ELR (cell line): ENCODE results near the gene SPAG6.

Experiments
- DNase-seq: peaks from one replicate; pipeline ENCODE4 v3.0.0-alpha.2; 2015; ENCODE audit warnings: low read depth

The SPAG6 gene

DNA sequence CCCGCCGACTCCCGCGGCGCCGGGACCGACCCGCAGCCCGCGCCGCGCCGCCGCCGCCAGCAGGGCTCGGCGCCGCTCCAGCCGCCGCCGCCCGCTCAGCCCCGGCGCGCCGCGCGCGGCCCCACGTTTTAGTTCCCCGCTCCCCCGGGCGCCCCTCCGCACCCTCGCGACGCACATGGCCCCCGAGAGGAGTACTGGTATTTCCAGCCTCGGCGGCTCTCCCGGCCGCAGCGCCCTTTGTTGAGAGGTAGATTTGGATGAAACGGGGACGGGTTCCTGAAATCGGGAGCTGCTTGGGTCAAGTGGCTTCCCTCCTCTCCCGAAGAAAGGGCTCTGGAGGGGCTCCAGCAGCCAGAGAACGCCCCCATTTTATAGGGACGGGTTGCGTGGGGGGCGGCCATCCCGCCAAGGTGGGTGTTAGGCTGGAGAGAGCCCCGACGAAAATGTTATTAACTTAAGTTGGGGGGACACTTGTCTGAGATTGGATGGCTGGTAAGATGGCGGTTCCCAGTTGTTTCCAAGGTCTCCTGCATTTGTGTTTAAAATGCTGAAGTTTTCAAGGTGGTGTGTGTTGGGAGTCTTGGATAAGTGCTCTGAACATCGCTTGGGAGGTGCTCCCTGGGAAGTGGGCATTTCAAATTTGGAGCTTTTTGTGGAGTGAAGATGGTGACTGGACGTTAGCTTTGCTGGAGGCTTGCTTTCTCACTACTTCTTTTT is 23.2 kb upstream of the SPAG6 start:
- peak; percentile 36 for DNase-seq

DNA sequence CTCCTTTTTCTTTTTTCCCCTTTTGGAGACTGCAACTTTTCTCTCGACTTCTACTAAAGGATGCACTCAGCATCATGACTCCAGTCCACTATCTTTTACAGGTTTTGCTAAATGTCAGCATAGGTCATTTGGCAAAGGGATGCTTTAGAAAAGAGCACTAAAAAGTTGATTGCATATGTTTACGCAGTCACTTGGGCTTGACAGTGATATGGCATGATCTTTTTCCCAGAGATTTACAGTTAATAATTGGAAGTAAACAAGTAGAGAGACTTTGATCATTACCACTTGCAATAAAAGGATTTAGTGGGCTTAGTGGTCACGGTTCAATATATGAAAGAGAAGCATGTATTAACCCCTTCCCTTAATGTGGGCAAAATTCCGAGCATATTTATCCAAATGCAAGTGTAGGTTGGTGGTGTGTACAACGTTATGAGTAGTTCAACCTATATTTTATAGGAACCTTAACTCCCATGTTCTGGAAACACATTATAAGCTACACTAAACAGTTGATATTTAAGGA is 22.6 kb upstream of the SPAG6 start:
- no peak for DNase-seq

DNA sequence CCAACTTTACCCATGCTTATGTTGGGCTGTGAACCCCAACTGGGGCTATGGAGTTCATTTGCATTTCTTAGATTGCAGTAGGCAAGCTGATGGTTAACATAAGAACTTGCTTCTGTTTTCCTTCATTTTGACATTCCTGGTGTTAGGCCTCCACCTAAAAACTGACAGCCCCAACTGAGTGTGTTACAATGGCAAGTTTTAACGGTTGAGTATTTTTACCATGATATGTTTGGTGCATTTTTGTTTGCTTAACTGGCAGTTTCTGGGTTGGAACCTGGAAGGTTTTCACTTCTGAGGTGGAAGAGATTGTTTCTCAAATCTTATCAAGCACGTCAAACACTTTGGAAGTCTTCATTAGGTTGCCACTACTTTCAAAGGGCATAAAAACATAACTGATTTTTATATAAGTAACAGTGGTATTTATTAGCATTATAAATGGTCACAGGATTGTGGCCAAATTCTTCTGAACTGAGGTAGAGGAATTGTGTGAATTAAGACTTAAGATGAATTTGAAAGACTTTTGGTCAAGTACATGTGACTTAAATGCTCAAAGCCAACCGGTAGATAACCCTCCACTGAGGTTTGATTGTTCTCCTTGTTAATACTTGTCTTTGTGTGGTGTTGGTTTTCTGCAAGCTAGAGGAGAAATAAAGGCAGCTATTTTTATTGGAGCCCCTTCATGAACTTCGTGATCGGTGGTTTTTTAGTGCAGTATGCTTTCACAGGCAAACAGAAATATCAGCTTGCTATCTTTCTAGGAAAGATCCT is 21.6 kb upstream of the SPAG6 start:
- no peak for DNase-seq

DNA sequence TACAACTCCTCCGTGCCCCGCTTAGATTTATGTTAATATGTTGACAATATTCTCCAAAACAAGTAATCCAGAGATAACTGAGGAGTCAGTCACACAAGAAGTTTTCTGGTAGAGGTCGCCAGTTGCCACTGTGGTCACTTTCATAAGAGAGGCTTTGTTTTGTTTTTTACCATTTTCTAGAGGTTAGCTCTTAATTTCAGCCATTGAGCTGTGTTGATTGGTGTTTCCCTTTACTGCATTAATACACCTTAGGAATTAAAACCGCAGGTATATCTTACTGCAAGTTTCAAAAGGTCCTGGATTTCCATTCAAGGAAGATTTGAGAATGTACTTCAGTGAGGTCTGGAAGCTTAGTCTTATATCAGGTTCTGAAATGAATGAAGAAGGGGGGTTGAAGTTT is 20.9 kb upstream of the SPAG6 start:
- DNase-seq: no peak

DNA sequence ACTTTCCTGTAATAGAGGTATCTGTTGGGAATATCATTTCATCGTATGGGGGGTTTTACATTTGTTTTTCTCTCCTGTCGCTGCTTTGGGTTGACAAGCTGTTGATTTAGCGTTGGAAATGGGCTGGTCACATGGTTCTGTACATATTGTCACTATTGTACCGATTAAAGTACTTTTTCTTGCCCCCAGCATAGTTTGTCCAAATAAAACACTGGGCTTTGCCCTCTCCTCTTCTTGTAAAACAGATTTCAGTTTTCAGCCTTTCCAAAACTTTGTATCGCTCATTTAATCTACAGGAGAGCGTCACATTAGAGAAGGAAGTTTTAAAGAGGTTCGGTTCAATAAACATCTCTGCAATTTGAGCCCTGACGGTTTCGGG is 20.4 kb upstream of the SPAG6 start:
- DNase-seq: no peak

DNA sequence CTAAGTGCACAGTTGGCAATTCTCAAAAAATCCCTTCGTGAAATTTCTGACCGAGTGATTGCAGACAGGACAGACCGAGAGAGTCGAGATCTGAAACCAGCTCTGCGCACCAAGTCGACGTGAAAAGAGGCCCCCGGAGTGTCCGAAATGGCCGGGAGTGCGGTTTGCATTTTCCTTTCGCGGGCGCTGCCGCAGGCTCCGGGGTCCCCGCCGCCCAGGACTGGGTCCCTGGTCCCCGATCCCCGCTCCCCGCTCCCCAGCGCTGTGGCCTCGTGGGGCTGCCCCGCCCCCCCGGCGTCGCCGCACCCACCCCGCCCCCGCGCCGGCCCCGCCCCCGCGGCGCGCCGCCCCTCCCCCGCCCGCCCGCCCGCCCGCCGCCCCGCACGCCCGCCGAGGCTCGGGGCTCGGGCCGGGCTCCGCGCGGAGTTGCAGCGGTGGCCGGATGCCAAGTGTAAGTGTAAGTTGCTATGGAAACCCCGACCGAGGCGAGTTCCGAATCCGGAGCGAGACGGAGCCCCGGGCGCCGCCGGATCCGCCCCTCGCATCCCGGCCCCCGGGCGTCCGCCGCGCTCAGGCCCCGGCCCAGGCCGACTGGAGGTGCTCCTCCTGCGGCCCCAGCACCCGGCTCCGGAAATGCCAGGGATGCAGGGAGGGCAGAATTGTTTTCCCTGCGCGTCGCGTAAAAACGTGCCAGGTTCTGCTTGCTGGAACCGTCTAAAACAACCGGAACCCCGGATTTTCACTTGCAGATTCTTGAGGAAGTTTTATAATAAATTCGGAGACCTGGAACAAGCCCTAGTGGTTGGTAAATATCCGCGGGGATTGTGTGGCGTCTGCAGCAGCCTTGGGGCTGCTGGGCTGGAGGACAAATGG is 19.8 kb upstream of the SPAG6 start:
- DNase-seq: peak; percentile 84

DNA sequence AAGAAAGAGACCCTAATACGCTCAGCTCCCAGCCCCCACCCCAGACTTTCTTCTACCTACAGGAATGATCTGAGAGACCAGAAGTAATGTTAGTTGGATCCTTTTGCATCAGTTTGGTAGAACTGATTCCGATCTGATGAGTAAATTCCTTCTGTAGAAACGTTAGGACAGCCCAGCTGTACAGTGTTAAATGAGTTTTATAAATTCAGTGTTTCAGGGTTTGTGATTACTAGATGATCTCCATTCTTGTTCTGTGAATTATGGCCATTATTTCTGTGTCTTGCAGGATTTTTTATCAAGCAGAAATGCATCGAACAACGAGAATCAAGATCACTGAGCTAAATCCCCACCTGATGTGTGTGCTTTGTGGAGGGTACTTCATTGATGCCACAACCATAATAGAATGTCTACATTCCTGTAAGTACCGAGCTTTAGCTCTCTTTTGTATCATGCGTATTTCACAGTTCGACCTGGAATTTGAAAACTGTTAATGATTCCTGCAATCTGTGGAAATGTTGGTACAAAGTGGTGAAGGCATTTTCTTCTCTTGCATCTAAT is 19.1 kb upstream of the SPAG6 start:
- no peak for DNase-seq

DNA sequence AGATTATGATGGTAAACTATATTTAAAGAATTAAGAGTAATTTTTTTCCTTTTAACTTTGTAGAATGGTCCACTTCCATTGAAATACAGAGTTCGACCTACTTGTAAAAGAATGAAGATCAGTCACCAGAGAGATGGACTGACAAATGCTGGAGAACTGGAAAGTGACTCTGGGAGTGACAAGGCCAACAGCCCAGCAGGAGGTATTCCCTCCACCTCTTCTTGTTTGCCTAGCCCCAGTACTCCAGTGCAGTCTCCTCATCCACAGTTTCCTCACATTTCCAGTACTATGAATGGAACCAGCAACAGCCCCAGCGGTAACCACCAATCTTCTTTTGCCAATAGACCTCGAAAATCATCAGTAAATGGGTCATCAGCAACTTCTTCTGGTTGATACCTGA is 16.1 kb upstream of the SPAG6 start:
- no peak for DNase-seq

DNA sequence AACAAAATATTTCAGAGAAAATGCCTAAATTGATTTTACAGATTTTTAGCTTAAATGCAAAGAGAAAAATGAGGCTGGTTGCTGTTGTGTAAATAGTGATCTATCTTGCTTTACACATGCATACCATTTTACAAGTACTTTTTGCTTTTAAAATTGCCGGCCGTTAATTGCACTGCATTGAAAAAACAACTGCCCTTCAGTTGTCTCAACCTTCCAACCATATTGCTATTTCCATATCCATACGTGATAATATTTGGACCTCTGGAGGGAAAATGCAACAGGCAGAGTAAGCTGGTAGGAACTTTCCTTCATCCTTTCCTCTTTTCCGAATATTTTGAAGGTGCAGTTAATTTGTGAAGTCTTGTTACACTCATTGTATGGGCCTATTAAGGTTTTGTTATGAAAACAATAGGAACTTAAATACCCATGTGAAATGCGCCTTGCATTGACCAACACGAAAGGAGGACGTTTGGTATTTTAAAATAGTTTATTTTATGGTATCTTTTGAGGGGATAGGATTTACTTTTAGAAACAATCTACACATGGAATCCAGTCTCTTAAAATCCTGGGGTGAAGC is 13.1 kb upstream of the SPAG6 start:
- DNase-seq: no peak

DNA sequence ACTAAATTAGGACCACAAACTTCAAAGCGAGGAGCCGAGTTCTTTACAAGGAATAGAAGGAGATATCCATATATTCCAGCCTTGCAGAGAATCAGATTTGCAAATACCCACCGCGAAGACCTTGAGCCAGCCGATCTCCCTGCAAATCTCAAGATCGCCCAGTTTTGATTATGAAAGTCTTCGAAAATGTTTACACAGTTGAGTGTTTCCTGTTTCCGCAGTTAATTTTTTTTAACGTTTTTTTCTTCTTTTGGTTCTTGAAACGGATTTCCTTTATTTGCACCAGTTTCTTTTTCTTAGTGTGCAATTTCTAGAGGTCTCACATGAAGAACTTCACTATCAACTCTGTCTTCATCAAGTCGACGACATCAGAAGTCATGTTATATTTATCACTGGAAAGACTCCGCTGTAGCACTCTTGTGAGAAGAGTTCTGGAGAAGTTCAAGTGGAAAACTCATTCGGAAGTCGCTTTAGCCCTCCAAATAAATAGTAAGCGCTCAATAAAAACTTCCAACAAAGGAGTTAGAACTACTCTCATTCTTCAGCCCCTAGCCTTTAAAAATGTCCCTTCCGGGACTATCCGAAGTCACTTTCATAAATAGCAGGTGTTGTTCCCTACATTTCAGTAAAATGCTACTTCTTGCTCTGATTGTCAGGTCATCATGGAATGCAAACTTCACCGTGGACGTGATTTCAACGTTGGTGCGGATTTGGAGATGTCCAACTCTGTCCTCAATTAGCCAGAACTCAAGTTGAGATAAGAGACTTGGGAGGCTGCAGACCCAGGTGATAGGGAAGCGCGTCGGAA is 11.9 kb upstream of the SPAG6 start:
- no peak for DNase-seq

DNA sequence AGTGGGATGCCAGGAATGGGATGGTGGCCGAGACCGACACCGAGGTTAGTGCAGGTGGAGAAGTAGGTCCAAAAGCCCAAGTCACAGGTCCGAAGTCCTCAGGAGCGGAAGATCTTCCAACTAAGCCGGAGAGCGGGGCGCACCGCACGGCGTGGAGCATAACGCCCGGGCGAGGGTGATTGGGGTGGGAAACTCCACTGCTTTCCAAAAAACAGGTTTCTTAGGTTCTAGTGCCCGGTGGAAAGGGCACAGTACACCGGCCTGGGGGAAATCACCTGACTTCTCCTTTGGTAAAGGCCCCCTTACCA is 11.4 kb upstream of the SPAG6 start:
- DNase-seq: no peak

DNA sequence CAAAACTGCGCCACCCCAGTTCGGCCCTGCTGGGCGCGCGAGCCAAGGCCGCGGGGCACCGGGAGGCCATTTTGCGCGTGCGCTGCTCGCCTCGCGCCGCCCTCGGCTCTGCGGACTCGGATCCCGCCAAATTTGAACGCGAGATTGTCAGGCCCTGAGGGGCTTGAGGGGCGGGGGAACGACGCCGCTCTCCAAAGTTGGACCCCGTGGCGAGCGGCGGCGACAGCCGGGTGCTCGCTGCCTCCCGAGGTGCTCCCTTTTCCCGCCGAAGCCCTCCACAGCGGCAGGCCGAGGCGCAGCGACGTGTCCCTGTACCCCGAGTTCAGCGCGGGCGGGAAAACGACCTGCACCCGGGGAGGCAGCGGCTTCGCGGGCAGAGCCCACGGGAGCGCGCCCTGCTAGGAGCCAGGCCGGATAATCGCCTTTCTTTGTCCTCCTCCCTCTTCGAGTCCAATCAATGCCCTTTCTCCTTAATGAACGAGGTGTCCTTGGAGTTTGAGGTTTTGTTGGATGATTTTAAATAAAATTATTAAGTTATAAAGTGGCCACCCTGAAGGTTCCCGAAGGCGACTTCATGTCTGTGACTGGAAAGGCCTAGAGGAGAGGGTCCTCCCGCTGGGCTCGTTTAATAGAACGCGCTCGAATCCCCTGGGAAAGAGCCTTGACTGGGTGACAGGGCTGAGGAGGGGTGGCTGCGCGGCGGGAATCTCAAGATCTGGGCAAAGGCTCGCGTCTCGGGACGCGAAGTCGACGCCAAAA is 10.7 kb upstream of the SPAG6 start:
- DNase-seq: no peak

DNA sequence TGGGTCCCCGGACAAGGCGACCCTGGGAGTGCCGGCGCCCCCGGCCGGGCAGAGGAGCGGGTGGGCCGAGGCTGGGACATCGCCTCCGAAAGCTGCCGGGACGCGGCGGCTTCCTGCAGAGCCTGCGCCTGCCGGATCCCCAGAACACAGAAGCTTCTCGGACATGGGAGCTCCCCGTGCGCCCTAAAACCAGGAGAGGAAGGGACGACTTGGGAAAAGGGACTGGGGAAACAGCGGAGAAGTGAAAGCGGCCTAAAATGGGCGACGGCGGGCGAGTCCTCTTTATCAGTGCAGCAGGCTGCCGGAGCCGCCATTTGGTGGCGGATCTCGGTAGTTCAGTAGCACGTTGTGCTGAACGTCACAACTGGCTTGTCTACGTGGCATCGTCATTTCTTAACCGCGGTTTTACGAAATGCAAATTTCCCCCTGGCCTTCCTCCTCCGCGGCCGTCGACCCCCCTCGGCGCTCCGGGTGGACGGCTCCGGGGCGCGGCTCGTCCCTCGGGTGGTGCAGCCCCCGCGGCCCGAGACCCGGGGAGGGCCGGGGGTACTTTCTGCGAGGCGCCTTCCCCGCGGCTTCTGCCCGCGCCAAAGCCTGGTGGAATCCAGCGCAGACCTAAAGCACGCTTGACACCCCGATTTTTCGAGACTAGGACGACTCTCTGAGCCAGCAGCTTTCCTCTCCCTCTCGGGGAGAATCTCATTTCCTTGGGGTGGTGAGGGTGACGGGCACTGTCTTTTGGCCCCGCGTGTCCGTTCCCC is 9.9 kb upstream of the SPAG6 start:
- DNase-seq: peak; percentile 65

DNA sequence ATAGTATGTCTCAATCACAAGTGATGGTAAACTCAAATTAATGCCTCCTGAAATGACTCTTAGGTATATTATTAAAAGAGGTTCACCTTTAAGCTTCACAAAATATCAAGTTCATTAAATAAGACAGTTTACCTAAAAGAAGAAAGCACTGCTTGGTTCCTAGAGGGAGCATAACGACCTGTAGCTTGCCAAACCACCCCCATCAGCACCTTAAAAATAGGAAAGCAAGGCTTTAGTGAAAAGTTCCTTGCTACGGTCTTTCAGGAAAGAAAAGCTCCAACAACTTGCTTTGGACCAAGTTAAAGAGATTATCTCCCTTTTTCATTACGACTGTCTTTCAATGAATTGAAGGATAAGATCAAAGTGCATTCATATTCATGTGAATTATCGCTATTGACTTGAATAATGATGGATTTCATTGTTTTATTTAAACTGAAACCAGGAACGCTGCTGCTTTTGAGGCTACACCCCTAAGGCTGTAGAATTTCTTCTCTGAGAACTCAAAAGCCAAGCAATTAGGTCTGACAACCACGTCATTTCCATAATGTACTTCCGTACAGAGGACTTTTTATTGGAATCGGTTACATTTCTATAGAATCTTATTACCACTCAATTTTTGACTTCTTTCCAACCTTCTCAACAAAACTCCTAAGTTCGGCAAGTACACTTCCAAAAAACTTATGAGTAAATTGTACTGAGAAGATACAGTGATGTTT is 7.0 kb upstream of the SPAG6 start:
- DNase-seq: no peak

DNA sequence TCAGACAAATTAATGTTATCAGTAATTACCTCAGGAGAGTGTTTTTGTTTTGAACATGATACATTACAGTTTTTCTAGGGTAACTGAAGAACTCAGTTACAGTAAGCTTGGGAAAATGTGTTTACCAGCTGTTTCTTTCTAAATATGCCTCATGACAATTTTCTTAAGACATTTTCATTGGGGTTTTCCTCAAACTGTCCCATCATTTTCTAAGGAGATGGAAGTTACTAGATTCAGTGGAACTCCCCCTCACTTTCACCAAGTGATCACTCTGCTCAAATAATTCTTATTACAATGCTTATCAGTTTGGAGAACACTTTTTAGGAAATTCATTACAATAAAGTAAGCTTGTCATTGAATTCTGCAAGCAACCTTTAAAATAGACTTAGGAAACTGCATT is 6.4 kb upstream of the SPAG6 start:
- no peak for DNase-seq

DNA sequence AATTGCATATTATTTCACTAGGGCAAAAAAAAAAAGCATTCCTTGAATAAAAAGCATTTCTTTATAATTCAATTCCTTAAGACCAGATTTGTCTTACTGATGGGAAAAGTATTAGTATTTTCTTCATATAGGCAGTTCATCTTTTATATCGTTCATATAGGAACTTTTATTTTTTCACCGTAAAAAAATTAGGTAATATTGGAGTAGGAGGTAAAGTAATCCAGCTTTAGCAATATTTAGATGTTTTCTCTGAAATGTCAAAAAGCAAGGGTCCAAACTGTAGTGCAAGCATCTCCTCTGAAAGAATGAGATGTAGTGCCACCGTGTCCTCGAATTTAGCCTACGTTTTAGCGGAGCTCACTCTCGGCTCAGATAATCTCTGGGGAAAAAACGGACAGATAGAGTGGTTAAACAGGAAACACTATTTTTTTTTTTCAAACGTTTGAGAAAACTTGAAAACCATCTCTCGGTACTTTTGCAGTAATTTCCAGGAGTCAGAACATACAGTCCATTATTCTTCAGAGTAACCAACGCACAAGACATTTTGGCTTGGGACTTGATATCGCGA is 5.5 kb upstream of the SPAG6 start:
- DNase-seq: no peak

DNA sequence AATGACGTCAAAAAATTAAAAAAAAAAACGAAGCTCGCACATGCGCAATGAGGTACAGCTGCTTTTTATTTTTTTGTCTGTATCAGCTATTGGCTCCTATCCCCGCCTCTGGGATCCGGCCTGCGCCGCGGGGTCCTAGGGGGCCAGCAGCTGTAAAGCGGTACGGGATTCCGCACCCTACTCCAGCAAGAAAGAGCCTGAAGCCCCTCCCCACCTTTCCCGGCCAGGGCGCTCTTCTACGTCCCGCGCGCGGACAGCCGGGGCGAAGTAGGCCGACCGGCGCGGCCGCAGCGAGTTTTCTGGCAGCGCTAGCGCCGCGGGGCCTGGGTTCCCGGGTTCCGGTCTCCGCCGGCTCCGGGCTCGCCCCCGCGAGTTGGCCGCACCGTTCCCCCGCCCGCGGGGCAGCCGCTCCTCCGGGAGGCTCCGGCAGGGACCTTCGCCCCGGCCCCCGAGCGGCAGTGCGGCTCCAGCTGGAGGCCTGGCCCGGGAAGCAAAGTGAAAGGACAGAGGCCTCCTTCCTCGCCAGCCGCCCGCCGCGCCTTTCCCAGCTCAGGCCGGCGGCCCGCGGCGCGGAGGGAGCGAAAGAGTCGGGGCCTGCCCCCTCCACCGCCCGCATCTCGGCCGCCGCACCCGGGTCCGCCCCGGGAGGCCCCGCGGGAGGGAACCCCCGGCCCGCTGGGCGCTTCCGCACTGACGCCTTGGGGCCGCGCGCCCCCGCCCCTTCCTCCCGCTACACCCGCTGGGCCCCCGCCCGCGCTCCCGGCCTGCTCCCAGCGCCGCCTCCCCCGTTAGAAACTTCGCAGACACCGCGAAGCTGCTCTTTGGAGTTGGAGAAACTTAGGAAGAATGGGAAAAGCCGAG is 4.7 kb upstream of the SPAG6 start:
- DNase-seq: peak; percentile 78
